Kidney capillary endothelial cell (primary cell): ENCODE results near the gene GALP.
"Not testable (repeated sequence)": the region's sequence is repeated elsewhere in the genome, so short reads cannot be mapped to it uniquely, and the experiment has no call there.

Experiments used
- DNase-seq: peaks from one replicate; pipeline ENCODE4 v3.0.0-alpha.2; 2018; ENCODE audit warnings: low spot score

The GALP gene

DNA sequence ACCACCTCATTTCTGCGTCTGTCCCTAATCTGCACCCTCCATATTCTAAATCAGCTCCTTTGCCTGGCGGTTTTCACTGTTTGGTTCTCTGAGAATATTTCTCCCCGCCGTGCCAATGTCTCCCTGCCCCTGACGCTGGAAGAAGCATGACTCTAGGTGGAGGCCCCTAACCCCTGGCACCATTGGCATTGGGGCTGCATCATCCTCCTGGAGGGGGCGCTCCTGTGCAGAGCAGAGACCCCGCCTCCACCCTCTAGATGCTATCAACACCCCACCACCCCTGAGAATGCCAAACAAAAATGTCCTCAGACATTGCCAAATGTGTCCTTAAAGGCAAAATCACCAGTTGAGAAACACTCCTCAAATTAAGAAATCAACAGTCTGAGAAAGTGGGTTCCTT, 15.3 kb downstream of the GALP start:
- no peak for DNase-seq

DNA sequence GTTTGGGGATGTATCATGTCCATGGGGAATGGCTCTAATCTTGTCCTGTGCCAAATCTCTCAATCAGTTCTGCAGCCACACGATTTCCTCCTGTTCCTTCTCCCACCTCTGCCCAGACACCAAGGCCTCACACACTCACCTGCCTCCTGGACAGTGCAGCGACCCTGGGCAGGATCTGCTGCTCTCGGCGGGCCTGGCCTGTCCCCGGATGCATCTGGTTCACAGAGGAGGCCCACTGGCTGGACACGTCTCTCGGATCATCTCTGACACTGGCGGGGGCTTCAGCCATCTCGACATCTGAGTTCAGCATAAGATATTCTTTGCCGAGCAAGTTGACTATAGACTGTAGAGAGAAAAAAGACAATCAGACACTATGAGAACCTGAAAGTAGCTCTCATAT, 15.9 kb downstream of the GALP start:
- no peak for DNase-seq

DNA sequence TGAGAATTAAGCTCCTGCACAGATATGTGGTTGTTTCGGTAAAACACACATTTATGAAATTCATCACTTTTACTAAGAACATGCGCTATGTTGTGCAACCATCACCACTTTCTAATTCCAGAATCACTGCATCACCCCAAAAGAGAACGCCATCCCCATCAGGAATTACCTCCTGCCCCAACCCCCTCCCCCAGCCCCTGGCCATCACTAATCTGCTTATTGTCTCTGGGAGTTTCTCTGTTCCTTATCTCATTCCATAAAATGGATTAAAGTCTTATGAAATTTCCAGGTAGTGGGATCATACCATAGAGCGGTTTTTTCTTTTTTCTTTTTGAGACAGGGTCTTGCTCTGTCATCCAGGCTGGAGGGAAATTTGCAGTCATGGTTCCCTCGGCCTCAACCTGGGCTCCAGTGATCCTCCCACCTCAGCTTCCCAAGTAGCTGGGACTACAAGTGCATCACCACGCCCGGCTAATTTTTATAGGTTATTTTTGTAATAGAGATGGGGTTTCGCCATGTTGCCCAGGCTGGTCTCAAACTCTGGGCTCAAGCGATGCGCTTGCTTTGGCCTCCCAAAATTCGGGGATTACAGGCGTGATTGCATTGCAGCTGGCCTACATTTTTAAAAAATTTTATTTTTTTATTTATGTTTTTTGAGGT, 18.3 kb downstream of the GALP start:
- DNase-seq = no peak

DNA sequence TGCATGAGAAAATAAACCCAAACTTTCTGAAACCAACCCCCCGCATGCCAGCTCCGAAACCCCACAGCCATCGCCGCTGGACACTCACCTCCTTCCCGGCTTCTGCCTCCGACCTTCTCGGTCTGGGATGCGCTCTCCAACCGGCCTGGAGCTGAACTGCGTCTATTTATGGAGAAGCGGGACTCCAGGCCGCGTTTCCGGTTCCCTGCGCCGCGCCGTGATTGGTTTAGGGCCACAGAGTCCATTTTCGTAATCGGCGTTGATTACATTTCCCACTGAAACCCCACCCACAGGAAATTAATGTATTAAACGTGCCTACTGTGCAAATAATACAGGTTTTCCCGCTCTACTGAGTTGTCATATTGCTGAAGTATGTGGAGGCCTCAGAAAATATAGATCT, 21.8 kb downstream of the GALP start, which contains the start of gene ZSCAN5B:
Gene ZSCAN5B (minus strand): TSS at position 138 of the 400 bp plus-strand sequence. CDS start 4,731 bp downstream, outside the sequence.
- DNase-seq = not testable (repeated sequence)

DNA sequence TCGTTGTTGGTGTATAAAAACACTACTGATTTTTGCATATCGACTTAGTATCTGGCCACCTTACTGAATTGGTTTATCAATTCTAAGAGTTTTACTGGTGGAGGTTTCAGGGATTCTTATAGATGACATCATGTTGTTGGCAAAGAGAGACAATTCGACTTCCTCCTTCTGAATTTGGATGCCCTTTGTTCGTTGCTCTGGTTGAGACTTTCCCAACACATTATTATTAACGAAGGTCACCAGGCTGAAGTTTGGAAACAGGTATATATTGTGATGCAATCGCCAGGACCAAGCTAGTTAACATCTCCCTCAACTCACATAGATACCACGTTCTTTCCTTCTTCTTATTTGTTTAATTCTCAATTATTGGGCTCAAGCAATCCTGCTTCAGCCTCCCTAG, 23.9 kb downstream of the GALP start:
- DNase-seq = no peak

DNA sequence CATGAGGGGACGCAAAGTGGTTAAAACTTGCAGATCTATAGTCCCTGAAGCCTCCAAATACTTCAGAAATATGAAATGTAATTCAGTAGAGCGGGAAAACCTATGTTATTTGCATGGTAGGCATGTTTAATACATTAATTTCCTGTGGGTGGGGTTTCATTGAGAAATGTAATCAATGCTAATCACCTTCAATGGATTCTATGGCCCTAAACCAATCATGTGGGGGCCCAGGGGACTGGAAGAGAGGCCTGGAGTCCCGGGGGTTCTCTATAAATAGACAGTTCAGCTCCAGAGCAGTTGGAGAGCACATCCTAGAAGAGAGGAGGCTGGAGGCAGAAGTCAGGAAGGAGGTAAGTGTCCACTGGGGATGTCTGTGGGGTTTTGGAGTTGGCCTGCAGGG, 26.2 kb downstream of the GALP start, which contains the start of gene ZSCAN5C:
Gene ZSCAN5C (plus strand): TSS at position 301 of the 400 bp plus-strand sequence. CDS start 3,641 bp downstream, outside the sequence.
- DNase-seq = no peak

DNA sequence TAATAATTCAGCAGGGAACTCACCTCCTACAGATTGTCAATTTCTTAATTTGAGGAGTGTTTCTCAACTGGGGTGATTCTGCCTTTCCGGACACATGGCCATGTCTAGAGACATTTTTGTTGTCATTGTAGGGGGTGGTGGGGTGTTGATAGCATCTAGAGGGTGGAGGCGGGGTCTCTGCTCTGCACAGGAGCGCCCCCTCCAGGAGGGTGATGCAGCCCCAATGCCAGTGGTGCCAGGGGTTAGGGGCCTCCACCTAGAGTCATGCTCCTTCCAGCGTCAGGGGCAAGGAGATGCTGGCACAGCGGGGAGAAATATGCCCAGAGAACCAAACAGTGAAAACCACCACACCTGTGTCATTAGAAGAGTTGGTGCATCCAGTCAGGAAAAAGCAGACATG, 31.8 kb downstream of the GALP start:
- not testable (repeated sequence) for DNase-seq

DNA sequence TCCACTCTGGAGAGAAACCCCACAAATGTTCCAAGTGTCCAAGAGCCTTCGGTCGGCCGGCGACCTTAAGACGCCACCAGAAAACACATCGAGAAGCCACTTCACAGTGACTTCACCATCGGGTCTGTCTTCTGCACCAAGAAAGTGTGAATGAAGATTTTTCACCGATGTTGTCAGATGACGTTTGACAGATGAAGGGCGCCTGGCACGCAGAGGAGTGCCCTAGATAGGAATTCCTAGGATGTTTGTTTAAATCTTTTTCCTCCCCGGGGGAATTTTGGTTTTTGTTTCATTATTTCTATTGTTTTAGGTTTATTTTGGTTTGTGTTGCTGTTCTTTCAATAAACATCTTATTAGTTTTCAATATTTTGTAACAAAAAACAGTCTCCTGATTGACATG, 33.3 kb downstream of the GALP start:
- no peak for DNase-seq

DNA sequence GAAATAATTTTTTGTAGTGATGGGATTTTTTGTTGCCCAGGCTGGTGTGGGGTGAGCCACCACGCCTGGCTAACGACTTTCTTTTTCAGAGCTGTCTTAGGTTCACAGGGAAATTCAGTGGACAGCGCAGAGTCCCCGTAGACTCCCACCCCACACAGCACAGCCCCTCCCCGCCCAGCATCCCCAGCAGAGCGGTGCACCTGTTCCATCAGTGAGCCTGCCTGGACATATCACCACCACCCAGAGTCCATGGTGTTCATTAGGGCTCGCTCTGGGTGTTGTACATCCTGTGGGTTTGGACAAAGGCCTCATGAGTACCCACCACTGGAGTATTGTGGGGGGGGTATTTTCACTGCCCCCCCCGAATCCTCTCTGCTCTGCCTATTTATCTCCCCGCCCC, 34.2 kb downstream of the GALP start:
- not testable (repeated sequence) for DNase-seq

DNA sequence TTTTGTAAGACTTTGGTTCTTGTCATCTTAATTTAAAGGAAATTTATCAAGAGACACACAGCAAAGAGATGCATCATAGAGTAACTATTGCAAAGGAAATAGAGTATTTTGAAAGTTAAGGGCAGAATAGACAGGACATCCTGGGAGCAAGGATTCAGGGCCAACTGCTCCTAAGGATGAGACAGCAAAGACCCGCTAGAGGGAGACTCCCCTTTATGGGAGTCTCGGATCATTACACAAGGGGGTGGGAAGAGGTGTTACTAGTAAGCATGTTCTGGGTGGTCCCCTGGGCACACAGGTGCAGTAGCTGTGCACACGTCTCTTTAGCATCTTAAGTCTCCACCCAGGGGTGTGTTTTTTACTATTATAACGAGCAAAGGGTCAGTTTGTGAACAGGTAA, 35.9 kb downstream of the GALP start:
- DNase-seq = no peak

DNA sequence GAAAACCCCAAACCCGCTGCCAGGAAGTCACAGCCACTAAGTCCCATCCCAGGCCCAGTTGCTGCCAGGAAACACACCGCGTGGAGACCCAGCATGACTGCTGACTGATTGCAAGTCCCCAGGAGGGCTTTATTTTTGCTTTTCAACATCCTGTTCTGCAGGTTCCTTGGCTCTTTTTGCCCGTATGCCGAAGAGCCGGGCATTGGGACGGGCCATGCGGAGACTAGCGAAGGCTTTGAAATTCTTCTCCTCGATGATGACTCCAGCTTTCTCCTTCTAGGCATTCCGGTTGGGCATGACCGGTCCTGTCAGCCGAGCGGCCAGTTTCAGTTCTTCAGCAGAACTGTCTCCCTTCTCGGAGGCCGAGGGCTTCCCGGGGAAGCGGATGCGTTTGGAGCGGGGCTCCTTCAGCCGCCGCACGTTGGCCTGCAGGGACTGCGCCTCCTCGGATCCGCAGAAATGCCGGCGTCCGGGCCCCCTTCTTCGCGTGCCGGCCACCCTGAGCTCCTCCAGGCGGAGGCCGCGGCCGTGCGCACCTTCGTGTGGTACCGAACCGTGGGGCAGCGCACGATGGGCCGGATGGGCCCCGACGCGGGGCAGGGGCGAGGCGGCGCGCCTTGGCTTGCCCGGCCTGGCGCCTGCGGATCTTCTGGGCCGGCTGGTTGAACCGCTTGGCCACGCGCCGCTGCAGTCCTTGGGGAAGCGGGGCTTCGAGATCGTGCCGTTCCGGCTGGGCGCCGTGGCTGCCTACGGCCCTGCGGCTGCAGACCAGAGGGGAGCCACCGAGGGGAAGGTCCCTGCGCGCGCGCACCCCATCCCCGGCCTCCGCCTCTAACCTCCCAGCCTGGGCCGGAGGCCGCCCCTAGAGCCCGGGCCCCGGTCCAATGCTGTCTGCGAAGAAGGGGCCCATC, 41.5 kb downstream of the GALP start:
- DNase-seq = no peak

DNA sequence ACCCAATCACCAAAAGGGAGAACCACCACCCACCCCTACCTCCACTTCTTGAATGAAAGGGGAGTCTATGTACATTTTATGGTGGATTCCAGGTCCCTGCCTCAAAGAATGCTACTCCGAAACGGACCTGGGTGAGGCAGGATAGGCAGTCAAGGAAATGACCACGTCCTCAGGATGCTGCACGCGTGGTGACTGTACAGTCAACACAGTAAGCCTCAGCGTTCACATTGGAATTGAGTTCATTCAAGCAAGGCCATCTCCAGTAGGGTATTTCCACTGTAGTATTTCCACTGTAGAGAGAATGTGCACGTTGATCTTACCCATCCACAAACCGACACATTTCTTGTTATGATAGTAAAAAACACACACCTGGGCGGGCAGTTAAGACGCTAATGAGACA, 43.2 kb downstream of the GALP start:
- peak; percentile 71 for DNase-seq

DNA sequence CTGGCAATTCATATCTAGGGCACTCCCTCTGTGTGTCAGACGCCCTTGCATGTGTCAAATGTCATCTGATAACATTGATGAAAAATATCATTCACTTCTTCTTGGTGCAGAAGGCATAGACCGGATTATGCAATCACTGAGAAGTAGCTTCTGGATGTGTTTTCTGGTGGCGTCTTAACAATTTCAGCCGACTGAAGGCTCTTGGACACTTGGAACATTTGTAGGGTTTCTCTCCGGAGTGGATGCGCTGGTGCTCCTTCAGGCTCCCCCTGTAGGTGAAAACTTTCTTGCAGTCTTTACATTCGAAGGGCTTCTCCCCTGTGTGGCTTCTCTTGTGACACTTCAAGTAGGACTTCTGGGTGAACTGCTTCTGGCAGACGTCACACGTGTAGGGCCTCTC, 45.6 kb downstream of the GALP start:
- DNase-seq = peak; percentile 3

DNA sequence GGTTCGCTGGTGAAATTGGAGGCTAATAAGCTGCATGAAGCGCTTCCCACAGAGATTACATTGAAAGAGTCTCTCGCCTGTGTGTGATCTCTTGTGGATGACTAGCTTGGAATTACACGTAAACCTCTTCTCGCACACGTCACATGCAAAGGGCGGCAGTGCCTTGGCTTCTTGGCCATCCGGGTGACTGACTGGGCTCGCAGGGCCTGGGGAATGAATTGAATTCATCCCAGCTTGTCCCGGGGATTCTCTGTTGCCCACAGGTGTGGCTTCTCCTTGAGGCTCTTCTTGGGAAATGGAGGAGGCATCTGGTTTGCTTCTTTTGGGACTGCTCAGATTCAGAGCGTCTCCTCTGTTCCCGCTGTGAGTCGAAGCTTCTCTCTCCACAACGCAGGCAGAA, 46.0 kb downstream of the GALP start:
- DNase-seq = no peak

DNA sequence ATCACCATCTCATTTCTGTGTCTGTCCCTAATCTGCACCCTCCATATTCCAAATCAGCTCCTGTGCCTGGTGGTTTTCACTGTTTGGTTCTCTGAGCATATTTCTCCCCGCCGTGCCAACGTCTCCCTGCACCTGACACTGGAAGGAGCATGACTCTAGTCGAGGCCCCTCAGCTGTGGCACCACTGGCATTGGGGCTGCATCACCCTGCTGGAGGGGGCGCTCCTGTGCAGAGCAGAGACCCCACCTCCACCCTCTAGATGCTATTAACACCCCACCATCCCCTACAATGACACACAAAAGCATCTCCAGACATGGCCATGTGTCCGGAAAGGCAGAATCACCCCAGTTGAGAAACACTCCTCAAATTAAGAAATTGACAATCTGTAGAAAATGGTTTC, 47.1 kb downstream of the GALP start:
- no peak for DNase-seq

DNA sequence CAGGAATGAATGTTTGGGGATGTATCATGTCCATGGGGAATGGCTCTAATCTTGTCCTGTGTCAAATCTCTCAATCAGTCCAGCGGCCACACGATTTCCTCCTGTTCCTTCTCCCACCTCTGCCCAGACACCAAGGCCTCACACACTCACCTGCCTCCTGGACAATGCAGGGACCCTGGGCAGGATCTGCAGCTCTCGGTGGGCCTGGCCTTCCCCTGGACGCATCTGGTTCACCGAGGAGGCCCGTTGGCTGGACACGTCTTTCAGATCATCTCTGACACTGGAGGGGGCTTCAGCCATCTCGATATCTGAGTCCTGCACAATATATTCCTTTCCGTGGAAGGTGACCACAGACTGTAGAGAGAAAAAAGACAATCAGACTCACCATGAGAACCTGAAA, 47.7 kb downstream of the GALP start:
- no peak for DNase-seq
